ENCODE results near the gene SMIM32.

GRCh38 chr5:136206361-136206760 is 13.4 kb upstream of the SMIM32 start:
- TF ChIP-seq, protein P1, sequence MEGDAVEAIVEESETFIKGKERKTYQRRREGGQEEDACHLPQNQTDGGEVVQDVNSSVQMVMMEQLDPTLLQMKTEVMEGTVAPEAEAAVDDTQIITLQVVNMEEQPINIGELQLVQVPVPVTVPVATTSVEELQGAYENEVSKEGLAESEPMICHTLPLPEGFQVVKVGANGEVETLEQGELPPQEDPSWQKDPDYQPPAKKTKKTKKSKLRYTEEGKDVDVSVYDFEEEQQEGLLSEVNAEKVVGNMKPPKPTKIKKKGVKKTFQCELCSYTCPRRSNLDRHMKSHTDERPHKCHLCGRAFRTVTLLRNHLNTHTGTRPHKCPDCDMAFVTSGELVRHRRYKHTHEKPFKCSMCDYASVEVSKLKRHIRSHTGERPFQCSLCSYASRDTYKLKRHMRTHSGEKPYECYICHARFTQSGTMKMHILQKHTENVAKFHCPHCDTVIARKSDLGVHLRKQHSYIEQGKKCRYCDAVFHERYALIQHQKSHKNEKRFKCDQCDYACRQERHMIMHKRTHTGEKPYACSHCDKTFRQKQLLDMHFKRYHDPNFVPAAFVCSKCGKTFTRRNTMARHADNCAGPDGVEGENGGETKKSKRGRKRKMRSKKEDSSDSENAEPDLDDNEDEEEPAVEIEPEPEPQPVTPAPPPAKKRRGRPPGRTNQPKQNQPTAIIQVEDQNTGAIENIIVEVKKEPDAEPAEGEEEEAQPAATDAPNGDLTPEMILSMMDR (IDR thresholded peaks at IDR 0.05) = no peak
- no peak for TF ChIP-seq EP300 (IDR thresholded peaks at IDR 0.05)
